Vagina (tissue), 2 donors: ENCODE measurements around the gene SLC2A4RG.

Experiments used
- CTCF ChIP-seq, 3 experiments: fragments of 450-650 bp in 2 of 3; fragments of 200-600 bp in 1 of 3; sonication (generic) in 1 of 3; IDR thresholded peaks; one replicate each; pipeline ENCODE4 v1.5.1; 2017 to 2019; ENCODE audit warnings: antibody characterized with exemption in 3 of 3, mild to moderate bottlenecking in 2 of 3, moderate library complexity in 2 of 3
- POLR2A ChIP-seq, 2 donors: fragments of 450-650 bp; IDR thresholded peaks; one replicate each; pipeline ENCODE4 v1.6.1; 2017; ENCODE audit warnings: antibody characterized with exemption in 2 of 2, mild to moderate bottlenecking in 2 of 2, moderate library complexity in 2 of 2
- POLR2AphosphoS5 ChIP-seq, 2 donors: sonication (generic); formaldehyde crosslinking; IDR thresholded peaks; one replicate each; pipeline ENCODE4 v1.9.0; 2017; ENCODE audit warnings: antibody characterized with exemption in 2 of 2, mild to moderate bottlenecking in 2 of 2, low read depth in 1 of 2; ENCODE audit not compliant: insufficient read depth in 1 of 2

GRCh38 chr20:63758152-63758551 is 18.6 kb downstream of the SLC2A4RG start:
- TF ChIP-seq CTCF (IDR thresholded peaks at IDR 0.05) (no peak), POLR2A (IDR thresholded peaks at IDR 0.05) (no peak), POLR2AphosphoS5 (IDR thresholded peaks at IDR 0.05; ENCODE audit: insufficient read depth in 1 of 2, low read depth in 1 of 2) (no peak)
